Activated naive CD4-positive, alpha-beta T cell treated with anti-CD3 and anti-CD28 coated beads for 36 hours (primary cell): ENCODE data around the gene SPIC. TPM values are rescaled to one million over a fixed set of nuclear protein-coding genes. Genes with fewer than 3 reads are reported as not detected.
A peak's percentile ranks its signal among the peaks of the same experiment; 100 is the strongest.

Experiments
- CTCF ChIA-PET: fragments of 350-600 bp; sonication (Branson Sonifier 250); formaldehyde crosslinking; loops from one replicate; lab custom pipeline; 2021; ENCODE audit warnings: antibody characterized with exemption; lab: Charles Lee
- DNase-seq: peaks from one replicate; pipeline ENCODE4 v3.0.0-alpha.2; 2020
- H3K27ac Mint-ChIP-seq: one replicate; pipeline ENCODE4 v1.8.0; 2021; ENCODE audit warnings: mild to moderate bottlenecking, mixed read lengths
- H3K27me3 Mint-ChIP-seq: one replicate; pipeline ENCODE4 v1.8.0; 2021; ENCODE audit warnings: low read depth, mixed read lengths
- H3K36me3 Mint-ChIP-seq: one replicate; pipeline ENCODE4 v1.8.0; 2021; ENCODE audit warnings: low read depth, mixed read lengths
- H3K4me1 Mint-ChIP-seq: one replicate; pipeline ENCODE4 v1.8.0; 2021; ENCODE audit warnings: low read depth, mixed read lengths
- H3K4me3 Mint-ChIP-seq: one replicate; pipeline ENCODE4 v1.8.0; 2021; ENCODE audit warnings: mild to moderate bottlenecking, moderate library complexity, mixed read lengths
- H3K9me3 Mint-ChIP-seq: one replicate; pipeline ENCODE4 v1.8.0; 2021; ENCODE audit warnings: mixed read lengths
- intact Hi-C: fragments of 100-400 bp; cut with micrococcal nuclease; formaldehyde crosslinking; loops from one replicate; pipeline ENCODE4 v1.15.1; 2023
- total RNA-seq, 2 experiments: library from RNA; stranded (reverse); gene quantifications; one replicate each; pipeline ENCODE4 v1.2.3, GENCODE V29; 2021

SPIC gene
- total RNA-seq, 2 experiments from 2014 or later, result not detected

- H3K27ac Mint-ChIP-seq, result no peak overlapping the region
- H3K36me3 Mint-ChIP-seq, result no peaks in the 10 kb centered on the region
- H3K27me3 Mint-ChIP-seq, result no peaks in the 10 kb centered on the region
- no peaks in the 10 kb centered on the region for H3K4me1 Mint-ChIP-seq
- no peaks in the 10 kb centered on the region for H3K9me3 Mint-ChIP-seq
- intact Hi-C loops, result no loop called here
- no peak overlapping the region for H3K4me3 Mint-ChIP-seq
- CTCF ChIA-PET, result interaction anchor here (0.6 kb wide), 1 partner anchor 350 kb away, joined by 3 read pairs; the partner anchor contains the start of gene GNPTAB
- DNase-seq, result no peak
Measured at GRCh38 chr12:101480849-101481248, 5.7 kb downstream of the SPIC start.

- no peak for DNase-seq
- CTCF ChIA-PET, result no interaction called here
- peaks cover 1% of the 10 kb centered on the region for H3K27me3 Mint-ChIP-seq
- no peaks in the 10 kb centered on the region for H3K36me3 Mint-ChIP-seq
- intact Hi-C loops, result no loop called here
- no peak overlapping the region for H3K27ac Mint-ChIP-seq
- H3K9me3 Mint-ChIP-seq, result no peaks in the 10 kb centered on the region
- H3K4me1 Mint-ChIP-seq, result no peaks in the 10 kb centered on the region
- no peak overlapping the region for H3K4me3 Mint-ChIP-seq
Measured at GRCh38 chr12:101485021-101485420, 9.9 kb downstream of the SPIC start.

GRCh38 chr12:101488469-101488868 lies 13.3 kb downstream of the SPIC start:
- no peaks in the 10 kb centered on the region for H3K9me3 Mint-ChIP-seq
- no peak overlapping the region for H3K4me3 Mint-ChIP-seq
- H3K27ac Mint-ChIP-seq, result no peak overlapping the region
- no peaks in the 10 kb centered on the region for H3K4me1 Mint-ChIP-seq
- CTCF ChIA-PET, result interaction anchor here (0.6 to 1.5 kb wide), 3 partner anchors 74 to 1050 kb away, joined by 3 to 6 read pairs (median 3); no protein-coding TSS in a partner anchor
- no peaks in the 10 kb centered on the region for H3K36me3 Mint-ChIP-seq
- intact Hi-C loops, result no loop called here
- DNase-seq, result no peak
- peaks cover 1% of the 10 kb centered on the region for H3K27me3 Mint-ChIP-seq

GRCh38 chr12:101490286-101490920 lies 15.3 kb downstream of the SPIC start:
- no peaks in the 10 kb centered on the region for H3K4me1 Mint-ChIP-seq
- CTCF ChIA-PET, result interaction anchor here (0.5 to 1.3 kb wide), 4 partner anchors 67 to 935 kb away, joined by 3 to 6 read pairs (median 4); no protein-coding TSS in a partner anchor
- no peaks in the 10 kb centered on the region for H3K36me3 Mint-ChIP-seq
- peaks cover 1% of the 10 kb centered on the region for H3K27me3 Mint-ChIP-seq
- intact Hi-C loops, result loop anchor here (1.0 to 2.0 kb wide), 3 partner anchors 269 to 349 kb away; partner anchors contain the start of gene GNPTAB
- no peaks in the 10 kb centered on the region for H3K9me3 Mint-ChIP-seq
- peak; percentile 48 for DNase-seq
- no peak overlapping the region for H3K27ac Mint-ChIP-seq
- no peak overlapping the region for H3K4me3 Mint-ChIP-seq

- Mint-ChIP-seq H3K27ac (no peak overlapping the region), H3K4me1 (no peaks in the 10 kb centered on the region), H3K27me3 (peaks cover 1% of the 10 kb centered on the region), H3K9me3 (no peaks in the 10 kb centered on the region), H3K36me3 (no peaks in the 10 kb centered on the region), H3K4me3 (no peak overlapping the region)
- CTCF ChIA-PET, result no interaction called here
- no peak for DNase-seq
- intact Hi-C loops, result loop anchor here (2.0 kb wide), 1 partner anchor 339 kb away; the partner anchor contains the start of gene GNPTAB
Measured at GRCh38 chr12:101491329-101491728, 16.2 kb downstream of the SPIC start.

GRCh38 chr12:101493556-101493955 lies 18.4 kb downstream of the SPIC start:
- CTCF ChIA-PET, result interaction anchor here (0.7 kb wide), 1 partner anchor 348 kb away, joined by 4 read pairs; no protein-coding TSS in a partner anchor
- Mint-ChIP-seq H3K4me3 (no peak overlapping the region), H3K36me3 (no peaks in the 10 kb centered on the region), H3K27ac (no peak overlapping the region), H3K4me1 (no peaks in the 10 kb centered on the region), H3K27me3 (no peaks in the 10 kb centered on the region), H3K9me3 (no peaks in the 10 kb centered on the region)
- intact Hi-C loops, result no loop called here
- no peak for DNase-seq

GRCh38 chr12:101498252-101498651 lies 23.1 kb downstream of the SPIC start:
- intact Hi-C loops, result no loop called here
- CTCF ChIA-PET, result no interaction called here
- no peaks in the 10 kb centered on the region for H3K9me3 Mint-ChIP-seq
- no peaks in the 10 kb centered on the region for H3K36me3 Mint-ChIP-seq
- H3K27ac Mint-ChIP-seq, result no peak overlapping the region
- no peak for DNase-seq
- no peaks in the 10 kb centered on the region for H3K4me1 Mint-ChIP-seq
- H3K4me3 Mint-ChIP-seq, result no peak overlapping the region
- no peaks in the 10 kb centered on the region for H3K27me3 Mint-ChIP-seq

- DNase-seq, result no peak
- intact Hi-C loops, result no loop called here
- CTCF ChIA-PET, result interaction anchor here (0.6 kb wide), 1 partner anchor 49 kb away, joined by 3 read pairs; no protein-coding TSS in a partner anchor
- no peaks in the 10 kb centered on the region for H3K9me3 Mint-ChIP-seq
- H3K36me3 Mint-ChIP-seq, result no peaks in the 10 kb centered on the region
- H3K4me1 Mint-ChIP-seq, result no peaks in the 10 kb centered on the region
- no peak overlapping the region for H3K27ac Mint-ChIP-seq
- H3K27me3 Mint-ChIP-seq, result peaks cover 4% of the 10 kb centered on the region
- no peak overlapping the region for H3K4me3 Mint-ChIP-seq
Measured at GRCh38 chr12:101501410-101501995, 26.4 kb downstream of the SPIC start.

GRCh38 chr12:101521136-101521535 lies 46.0 kb downstream of the SPIC start:
- Mint-ChIP-seq H3K27ac (no peak overlapping the region), H3K4me1 (peaks cover 8% of the 10 kb centered on the region), H3K27me3 (peaks cover 10% of the 10 kb centered on the region), H3K4me3 (no peak overlapping the region), H3K9me3 (peaks cover 2% of the 10 kb centered on the region), H3K36me3 (no peaks in the 10 kb centered on the region)
- intact Hi-C loops, result no loop called here
- CTCF ChIA-PET, result no interaction called here
- peak; percentile 11 for DNase-seq

- no peaks in the 10 kb centered on the region for H3K4me1 Mint-ChIP-seq
- no peaks in the 10 kb centered on the region for H3K9me3 Mint-ChIP-seq
- CTCF ChIA-PET, result no interaction called here
- no peaks in the 10 kb centered on the region for H3K36me3 Mint-ChIP-seq
- intact Hi-C loops, result no loop called here
- no peak for DNase-seq
- H3K4me3 Mint-ChIP-seq, result no peak overlapping the region
- H3K27me3 Mint-ChIP-seq, result peaks cover 11% of the 10 kb centered on the region
- no peak overlapping the region for H3K27ac Mint-ChIP-seq
Measured at GRCh38 chr12:101527682-101528081, 52.5 kb downstream of the SPIC start.

- intact Hi-C loops, result no loop called here
- H3K9me3 Mint-ChIP-seq, result no peaks in the 10 kb centered on the region
- H3K4me3 Mint-ChIP-seq, result no peak overlapping the region
- no peak for DNase-seq
- peaks cover 11% of the 10 kb centered on the region for H3K27me3 Mint-ChIP-seq
- H3K27ac Mint-ChIP-seq, result no peak overlapping the region
- H3K36me3 Mint-ChIP-seq, result no peaks in the 10 kb centered on the region
- CTCF ChIA-PET, result no interaction called here
- H3K4me1 Mint-ChIP-seq, result no peaks in the 10 kb centered on the region
Measured at GRCh38 chr12:101536069-101536674, 61.0 kb downstream of the SPIC start.
